Heart right ventricle (tissue), 16 donors: ENCODE results near the gene PCNX3. TPM values are rescaled to one million over a fixed set of nuclear protein-coding genes. Genes with fewer than 3 reads are reported as not detected.

Experiments
- ATAC-seq, 8 donors: fragments of 200-7000 bp; cut with Tn5 transposase; one replicate each; pipeline ENCODE4 v1.9.1; 2020; ENCODE audit warnings: mild to moderate bottlenecking in 8 of 8, moderate library complexity in 8 of 8, moderate number of reproducible peaks in 1 of 8
- DNase-seq, 2 donors: peaks; one replicate each; pipeline ENCODE4 v3.0.0-alpha.2; 2020
- H3K27ac ChIP-seq, 10 donors: fragments of 200-600 bp; sonication (generic) in 2 of 10; one replicate each; pipeline versions ENCODE4 v1.5.0 to v1.8.0; 2020 to 2022; ENCODE audit warnings: mild to moderate bottlenecking in 3 of 10
- H3K27me3 ChIP-seq, 7 donors: fragments of 200-600 bp; one replicate each; pipeline ENCODE4 v1.8.0; 2021 to 2022; ENCODE audit warnings: mild to moderate bottlenecking in 2 of 7
- H3K36me3 ChIP-seq, 9 donors: fragments of 200-600 bp; sonication (generic) in 1 of 9; one replicate each; pipeline versions ENCODE4 v1.5.0 to v1.8.0; 2020 to 2022; ENCODE audit warnings: mild to moderate bottlenecking in 2 of 9
- H3K4me1 ChIP-seq, 9 donors: fragments of 200-600 bp; sonication (generic) in 1 of 9; one replicate each; pipeline versions ENCODE4 v1.5.0 to v1.8.0; 2020 to 2022; ENCODE audit warnings: mild to moderate bottlenecking in 4 of 9
- H3K4me3 ChIP-seq, 10 donors: fragments of 200-600 bp; sonication (generic) in 2 of 10; one replicate each; pipeline versions ENCODE4 v1.5.0 to v1.8.0; 2020 to 2022; ENCODE audit warnings: mild to moderate bottlenecking in 7 of 10, moderate library complexity in 2 of 10
- H3K9me3 ChIP-seq, 11 donors: fragments of 200-600 bp in 10 of 11; sonication (generic) in 2 of 11; one replicate each; pipeline versions ENCODE4 v1.5.0 to v1.8.0; 2013 to 2022; ENCODE audit warnings: mild to moderate bottlenecking in 2 of 11, control low read depth in 1 of 11, moderate library complexity in 1 of 11
- CTCF ChIP-seq, 9 donors: fragments of 200-600 bp; sonication (generic) in 2 of 9; IDR thresholded peaks; one replicate each; pipeline versions ENCODE4 v1.5.0 to v1.8.0; 2021 to 2022; ENCODE audit warnings: antibody characterized with exemption in 9 of 9, mild to moderate bottlenecking in 5 of 9, moderate library complexity in 1 of 9
- whole genome bisulfite sequencing, 2 donors: extraction: QIAGEN DNeasy Blood & Tissue Kit; methylation state at CpG; one replicate each; pipeline ENCODE4 v1.1.7; 2013; ENCODE audit warnings: inconsistent platforms in 1 of 2; 5-methylcytosine and 5-hydroxymethylcytosine counted together
- intact Hi-C, 10 donors: fragments of 100-400 bp; cut with DNase I; formaldehyde crosslinking; loops; one replicate each; pipeline versions ENCODE4 v1.11.1 to v1.14.2; 2022
- polyA plus RNA-seq, 2 donors: library from polyadenylated mRNA; stranded (reverse); fragments of 200-250 nt; gene quantifications; one replicate each; pipeline ENCODE4 v1.2.3, GENCODE V29; 2013
- total RNA-seq, 10 donors: library from RNA; stranded (reverse); fragmentation: NEBNext Ultra II Directional in 3 of 10; extraction: Animal tissue kit (Norgen Biotek cat#: 25700) in 3 of 10; gene quantifications; one replicate each; pipeline versions ENCODE4 v1.2.1 to v1.2.4, GENCODE V29; 2021 to 2023
- donor health status: Arrhythmogenic right ventricular cardiomyopathy.
- donor health status: ischemic (EF 13 %, LVEDD 7.1; RV severe dilation, severe dysfunction).
- donor health status: healthy with polysubstance abuse.
- donor health status: DM: no; HTN: yes; CAD: no.
- donor health status: DM: no; HTN: no; CAD: no.
- donor health status: ischemic (EF 25% LVEDD 6.9; RV normal size, moderate dysfunction).
- donor health status: ischemic (EF 25% LVEDD 5.7; RV mildly dilated, moderate dysfunction).
- donor health status: healthy.
- donor health status: DM: yes; HTN: yes; CAD: no.
- donor health status: Ischemic cardiomyopathy.
- donor health status: ischemic (EF 35%, LVEDD 5.7; RV mildly dilated, moderate dysfunction).
- donor health status: nonischemic (EF 11% LVEDD 7.7; RV severe dilation, severe dysfunction).
- donor health status: DM: yes; HTN: yes; CAD: no.
- donor health status: PGD.
- donor health status: ischemic (EF 29% LVEDD 5.4; RV normal size, mild dysfunction).
- donor health status: nonischemic (EF 23%, LVEDD 6.1; RV moderate dilation, normal function).

PCNX3 gene
- total and polyA plus RNA-seq, 12 donors = 9.4 to 16.9 (median 11.7) TPM

GRCh38 chr11:65629579-65629978, 14.0 kb downstream of the PCNX3 start:
- H3K27me3 ChIP-seq = no peaks in the 10 kb centered on the region
- H3K4me1 ChIP-seq = peaks cover 0 to 22% (median 7%) of the 10 kb centered on the region in 9 donors
- no peak for ATAC-seq
- H3K27ac ChIP-seq = no peak overlapping the region
- H3K36me3 ChIP-seq = peaks cover 0 to 100% (median 69%) of the 10 kb centered on the region in 9 donors
- H3K9me3 ChIP-seq = no peaks in the 10 kb centered on the region
- no peak for TF ChIP-seq CTCF (IDR thresholded peaks at IDR 0.05)
- no peak for DNase-seq
- intact Hi-C loops = loop anchor here in 5 of 10 donors (5.0 to 10.0 kb wide), 5 partner anchors 75 to 355 kb away; no protein-coding TSS in a partner anchor
- WGBS, 2 donors = 96% methylated on average over 14 of the region's 14 CpGs
- H3K4me3 ChIP-seq = no peak overlapping the region

- Histone ChIP-seq H3K36me3 (peaks cover 3 to 100% (median 68%) of the 10 kb centered on the region in 9 donors), H3K4me1 (peaks cover 0 to 22% (median 7%) of the 10 kb centered on the region in 9 donors), H3K4me3 (no peak overlapping the region), H3K9me3 (no peaks in the 10 kb centered on the region), H3K27me3 (no peaks in the 10 kb centered on the region), H3K27ac (peak overlapping the region in 1 of 10 donors; percentile 19)
- DNase-seq (peak; percentile 61 to 63), ATAC-seq (peak in 7 of 8 donors; percentile 31 to 70 (median 42))
- TF ChIP-seq CTCF (IDR thresholded peaks at IDR 0.05) = no peak
- intact Hi-C loops = loop anchor here in 3 of 10 donors (10.0 kb wide), 3 partner anchors 65 to 355 kb away; partner anchors contain the start of gene SNX32 (in 1 of the 3)
- 62 to 70% methylated on average over 11 of the region's 11 CpGs for WGBS, 2 donors
These were observed 14.6 kb downstream of the PCNX3 start for GRCh38 chr11:65630215-65630614.

- intact Hi-C loops = loop anchor here in 3 of 10 donors (10.0 kb wide), 3 partner anchors 61 to 351 kb away; partner anchors contain the start of gene SNX32 (in 1 of the 3)
These were observed 18.0 kb downstream of the PCNX3 start for GRCh38 chr11:65633390-65634108.

DNA sequence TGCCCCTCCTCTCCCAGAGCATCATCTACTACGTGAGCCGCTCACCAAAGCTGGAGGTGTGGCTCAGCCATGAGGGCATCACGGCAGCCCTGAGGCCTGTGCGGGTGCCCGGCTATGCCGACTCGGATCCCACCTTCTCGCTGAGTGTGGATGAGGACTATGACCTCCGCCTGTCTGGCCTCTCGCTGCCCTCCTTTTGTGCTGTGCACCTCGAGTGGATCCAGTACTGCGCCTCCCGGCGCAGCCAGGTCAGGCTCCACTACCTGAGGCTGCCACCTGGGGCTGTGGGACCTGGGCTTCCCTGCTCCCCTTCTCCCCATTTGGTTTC, 18.5 kb downstream of the PCNX3 start:
- Histone ChIP-seq H3K27me3 (no peaks in the 10 kb centered on the region), H3K27ac (no peak overlapping the region), H3K4me3 (no peak overlapping the region), H3K9me3 (no peaks in the 10 kb centered on the region), H3K4me1 (peaks cover 2 to 34% (median 19%) of the 10 kb centered on the region in 9 donors), H3K36me3 (peaks cover 14 to 83% (median 53%) of the 10 kb centered on the region in 9 donors)
- 92 to 97% methylated on average over 14 of the region's 14 CpGs for WGBS, 2 donors
- DNase-seq = no peak
- intact Hi-C loops = loop anchor here in 3 of 10 donors (10.0 kb wide), 3 partner anchors 61 to 351 kb away; partner anchors contain the start of gene SNX32 (in 1 of the 3)
- no peak for TF ChIP-seq CTCF (IDR thresholded peaks at IDR 0.05)
- ATAC-seq = no peak

More at GRCh38 chr11:65633390-65634108, 18.0 kb downstream of the PCNX3 start:
- Histone ChIP-seq H3K27ac (no peak overlapping the region), H3K9me3 (no peaks in the 10 kb centered on the region), H3K27me3 (no peaks in the 10 kb centered on the region), H3K36me3 (peaks cover 14 to 88% (median 57%) of the 10 kb centered on the region in 9 donors), H3K4me3 (no peak overlapping the region), H3K4me1 (peaks cover 0 to 29% (median 14%) of the 10 kb centered on the region in 9 donors)
- 87% methylated on average over 20 of the region's 20 CpGs for WGBS, 2 donors
- DNase-seq (no peak), ATAC-seq (no peak)
- TF ChIP-seq CTCF (IDR thresholded peaks at IDR 0.05) = no peak
